ENCODE data around the gene UGP2.

- TF ChIP-seq SP1 (IDR thresholded peaks at IDR 0.05) (no peak), TARDBP (IDR thresholded peaks at IDR 0.05) (no peak), FOXA1 (IDR thresholded peaks at IDR 0.05) (no peak), ZNF384 (IDR thresholded peaks at IDR 0.05) (no peak), BHLHE40 (IDR thresholded peaks at IDR 0.05; ENCODE audit: borderline replicate concordance) (no peak), SUZ12 (IDR thresholded peaks at IDR 0.05) (no peak), HDGF (IDR thresholded peaks at IDR 0.05; ENCODE audit: borderline replicate concordance) (no peak), PKNOX1 (IDR thresholded peaks at IDR 0.05) (no peak), FOXM1 (IDR thresholded peaks at IDR 0.05; ENCODE audit: borderline replicate concordance) (no peak), FOXK2 (IDR thresholded peaks at IDR 0.05) (no peak), L3MBTL2 (conservative IDR thresholded peaks at IDR 0.05) (no peak), CTBP1 (IDR thresholded peaks at IDR 0.05; ENCODE audit: borderline replicate concordance) (no peak), ARNT (IDR thresholded peaks at IDR 0.05) (no peak)
These were observed 2.1 kb downstream of the UGP2 start for GRCh38 chr2:63843791-63844190.
